HG02885 (cell line): ENCODE measurements around the gene ZNF160.
A peak's percentile ranks its signal among the peaks of the same experiment; 100 is the strongest.
"Not testable (repeated sequence)": the region's sequence is repeated elsewhere in the genome, so short reads cannot be mapped to it uniquely, and the experiment has no call there.

Source experiments
- ATAC-seq: cut with Tn5 transposase; IDR thresholded peaks from one replicate; pipeline ENCODE4 v1.9.1; 2021; ENCODE audit warnings: mild to moderate bottlenecking; ENCODE audit not compliant: unreplicated experiment, poor library complexity

Gene ZNF160

GRCh38 chr19:53103234-53104203, at the start of gene ZNF160:
Gene ZNF160, minus strand, starts transcription at chr19:53103422. Its CDS starts 17,146 bp downstream, at chr19:53086276.
- ATAC-seq: peak; percentile 95

- no peak for ATAC-seq
These were observed 44.4 kb upstream of the ZNF160 start for GRCh38 chr19:53147645-53148044.

- ATAC-seq: no peak
These were observed 37.1 kb upstream of the ZNF160 start for GRCh38 chr19:53140351-53140750.

GRCh38 chr19:53136432-53136831, 33.2 kb upstream of the ZNF160 start:
- ATAC-seq: no peak

- no peak for ATAC-seq
These were observed 29.1 kb upstream of the ZNF160 start, which contains the start of gene ZNF415 for GRCh38 chr19:53132141-53132991. Gene ZNF415, minus strand, starts transcription at chr19:53132910. Its CDS starts 10,234 bp downstream, at chr19:53122676.

- no peak for ATAC-seq
These were observed 28.5 kb upstream of the ZNF160 start for GRCh38 chr19:53131727-53132126.

- ATAC-seq: no peak
These were observed 27.9 kb upstream of the ZNF160 start for GRCh38 chr19:53131085-53131590.

GRCh38 chr19:53130506-53130905, 27.3 kb upstream of the ZNF160 start:
- ATAC-seq: no peak

GRCh38 chr19:53126733-53127526, 23.7 kb upstream of the ZNF160 start:
- not testable (repeated sequence) for ATAC-seq

- no peak for ATAC-seq
These were observed 20.2 kb upstream of the ZNF160 start for GRCh38 chr19:53123400-53123799.

- no peak for ATAC-seq
These were observed 9.1 kb upstream of the ZNF160 start for GRCh38 chr19:53112286-53112685.

- ATAC-seq: no peak
These were observed 6.3 kb upstream of the ZNF160 start for GRCh38 chr19:53109527-53109926.

- ATAC-seq: peak; percentile 32
These were observed 427 bp downstream of the ZNF160 start for GRCh38 chr19:53102756-53103233.

- no peak for ATAC-seq
These were observed 941 bp downstream of the ZNF160 start for GRCh38 chr19:53102206-53102755.

- no peak for ATAC-seq
These were observed 1.7 kb downstream of the ZNF160 start for GRCh38 chr19:53101518-53101917.

GRCh38 chr19:53098570-53098969, 4.7 kb downstream of the ZNF160 start:
- not testable (repeated sequence) for ATAC-seq

GRCh38 chr19:53096982-53097690, 6.1 kb downstream of the ZNF160 start:
- not testable (repeated sequence) for ATAC-seq

- not testable (repeated sequence) for ATAC-seq
These were observed 6.6 kb downstream of the ZNF160 start for GRCh38 chr19:53096579-53096978.
